NCI-H2081 (cell line): ENCODE results near the gene GSAP.
"Not testable (repeated sequence)": the region's sequence is repeated elsewhere in the genome, so short reads cannot be mapped to it uniquely, and the experiment has no call there.

Source experiments
- DNase-seq, 2 experiments: peaks; one replicate each; lab custom pipeline; 2025; lab: John Stamatoyannopoulos, UW

Gene GSAP

DNA sequence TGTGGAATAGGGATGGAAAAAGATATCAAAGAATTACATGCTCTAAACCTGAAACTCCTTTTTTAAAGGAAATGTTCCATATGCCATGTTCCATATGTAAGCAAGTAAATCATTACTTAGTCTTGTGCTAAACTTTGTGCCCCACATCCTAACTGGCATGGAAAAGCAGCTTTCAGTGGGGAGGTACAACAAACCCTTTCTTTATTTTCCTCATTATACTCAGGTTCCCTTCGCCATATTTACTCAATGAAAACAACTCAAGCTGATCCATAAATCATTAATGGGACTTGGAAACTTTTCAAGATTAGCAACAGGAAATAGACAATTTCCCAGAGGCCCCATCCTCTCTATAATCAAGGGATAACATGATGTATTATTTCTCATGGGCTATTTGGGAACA is 56.0 kb downstream of the GSAP start:
- DNase-seq: peak in 1 of 2 experiments; percentile 23

DNA sequence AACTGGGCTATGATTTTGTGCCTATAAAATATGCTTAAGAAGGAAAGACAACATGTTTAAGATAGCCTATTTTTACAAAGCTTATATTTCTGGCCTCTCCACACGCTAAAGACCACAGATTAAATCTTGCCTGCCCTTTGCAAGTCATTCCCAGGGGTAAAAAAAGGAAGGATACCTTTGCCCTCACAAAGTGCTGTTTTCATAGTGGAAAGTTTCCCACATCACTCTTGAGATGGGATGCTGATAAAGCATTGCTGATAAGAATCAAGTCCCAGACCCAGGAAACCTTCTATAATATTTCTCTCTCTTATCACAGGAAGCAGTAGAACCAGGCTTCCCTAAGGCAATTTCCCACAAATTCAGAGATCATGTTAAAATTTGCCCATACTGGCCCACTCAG is 56.5 kb downstream of the GSAP start:
- DNase-seq: no peak

DNA sequence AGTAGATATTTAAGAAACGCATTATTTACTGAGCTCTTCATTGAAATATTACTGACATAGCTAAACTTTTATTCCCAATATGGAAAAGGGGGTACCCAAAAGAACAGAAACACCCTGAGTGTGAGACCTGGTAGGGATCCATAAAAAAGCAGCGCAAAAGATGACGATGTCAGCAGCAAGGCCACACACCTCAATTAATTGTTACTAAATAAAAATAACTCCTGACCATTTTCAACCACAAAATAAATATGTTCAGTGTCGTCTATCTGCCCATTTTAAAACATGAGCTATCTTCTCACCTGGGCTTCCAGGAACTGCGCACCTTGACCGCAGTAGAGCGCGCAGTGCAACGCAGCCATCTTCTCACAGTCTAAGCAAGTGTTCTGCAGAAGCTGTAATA is 61.2 kb downstream of the GSAP start:
- no peak for DNase-seq

DNA sequence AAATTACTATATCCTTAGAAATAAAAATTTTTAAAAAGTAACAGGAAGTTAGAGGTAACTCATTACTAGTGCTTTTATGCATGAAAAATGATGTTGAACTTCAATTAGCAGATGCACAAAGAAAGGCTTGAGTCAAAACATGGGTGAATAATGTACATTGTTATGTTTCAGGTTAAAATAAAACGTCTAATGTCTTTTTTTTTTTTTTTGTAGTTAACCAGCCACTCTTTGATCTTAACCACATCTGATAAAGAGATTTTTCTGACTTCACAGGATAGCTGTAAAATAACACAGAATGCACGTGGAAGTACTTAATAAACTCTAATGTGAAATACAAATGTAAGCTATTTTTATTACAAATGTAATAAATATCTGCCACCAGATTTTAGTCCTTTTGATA is 61.7 kb downstream of the GSAP start:
- no peak for DNase-seq

DNA sequence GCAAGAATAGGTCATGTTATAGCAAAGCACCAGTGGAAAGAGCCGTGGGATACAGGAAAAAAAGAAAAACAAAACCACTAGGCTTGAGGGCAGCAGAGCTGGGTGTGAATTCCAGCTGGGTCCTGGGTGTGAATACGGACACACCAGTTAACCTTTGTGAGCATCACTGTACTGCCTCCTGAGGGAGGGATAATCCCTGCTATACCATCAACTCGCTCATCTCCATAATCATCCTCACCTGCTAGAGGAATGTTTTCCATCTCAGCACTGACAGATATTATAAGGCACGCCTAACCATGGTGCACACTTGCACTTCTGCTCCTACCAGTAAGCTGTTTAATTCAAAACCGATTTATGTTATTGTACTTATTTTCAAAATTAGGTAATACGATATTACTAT is 62.2 kb downstream of the GSAP start:
- DNase-seq: no peak

DNA sequence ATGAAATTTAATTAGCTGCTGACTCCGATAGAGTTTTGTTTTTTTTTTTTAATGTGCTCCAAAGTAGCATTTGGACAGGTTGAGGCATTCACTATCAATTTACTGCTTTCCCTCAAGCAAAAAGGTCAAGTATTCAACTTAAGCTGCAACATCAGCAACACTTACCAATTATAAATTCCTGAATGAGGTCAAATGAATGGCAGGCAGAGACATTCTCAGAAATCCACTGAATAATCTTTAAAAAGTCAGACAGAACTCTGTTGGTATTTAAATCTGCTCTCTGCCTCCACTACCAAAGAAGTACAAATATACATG is 62.8 kb downstream of the GSAP start:
- DNase-seq: no peak

DNA sequence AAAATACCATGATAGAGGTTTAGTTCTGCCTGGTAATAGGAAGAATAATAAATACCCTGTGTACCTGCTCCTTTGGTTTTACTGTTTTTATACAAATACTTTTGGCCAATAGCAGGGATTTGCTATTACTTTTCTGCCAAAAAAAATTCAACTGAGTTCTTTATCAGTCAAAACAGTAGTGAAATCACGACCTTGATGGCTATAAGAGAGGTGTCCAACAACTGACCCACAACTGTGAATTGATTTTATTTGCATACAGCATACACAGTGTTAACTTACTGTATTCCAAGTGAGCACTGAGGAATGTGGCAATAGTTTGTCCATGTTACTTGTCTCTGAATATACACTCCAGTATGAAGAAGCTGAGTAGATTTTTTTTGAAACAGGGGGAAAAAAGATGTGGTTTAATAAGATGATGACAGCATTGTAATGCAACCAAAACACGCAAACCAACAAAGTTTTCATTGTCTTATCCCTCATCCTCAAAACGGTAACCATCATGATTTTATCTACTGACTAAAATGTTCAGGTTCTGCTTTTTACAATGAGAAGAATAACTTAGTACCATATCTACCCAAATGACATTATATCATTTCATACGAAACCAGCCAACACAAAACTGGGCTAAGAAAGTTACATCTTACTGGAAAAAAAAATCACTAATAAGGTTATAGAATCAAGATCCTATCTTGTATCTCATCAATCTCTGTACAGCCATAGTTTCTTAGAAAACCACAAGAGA is 63.3 kb downstream of the GSAP start:
- DNase-seq: no peak

DNA sequence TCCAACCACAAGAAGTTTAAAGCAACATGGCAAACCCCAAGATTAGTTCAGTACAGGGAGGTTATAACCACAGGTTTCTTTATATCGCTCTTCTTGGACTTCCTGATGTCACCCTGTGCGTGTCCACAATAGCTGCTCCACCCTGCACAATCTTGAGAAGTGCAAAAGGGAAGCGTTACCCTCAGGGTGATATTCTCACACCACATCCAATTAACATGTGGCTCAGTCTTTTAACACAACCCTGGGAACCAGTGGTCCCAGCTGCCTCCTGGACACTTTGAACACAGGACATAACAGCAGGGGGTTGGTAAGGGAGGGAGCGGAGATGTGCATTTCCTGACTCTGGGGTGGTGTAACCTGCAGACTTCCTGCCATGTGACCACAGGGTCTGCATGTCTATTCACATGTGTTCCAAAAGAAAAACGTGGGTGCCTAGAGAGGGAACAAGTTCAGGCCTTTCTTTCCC is 64.6 kb downstream of the GSAP start:
- DNase-seq: no peak

DNA sequence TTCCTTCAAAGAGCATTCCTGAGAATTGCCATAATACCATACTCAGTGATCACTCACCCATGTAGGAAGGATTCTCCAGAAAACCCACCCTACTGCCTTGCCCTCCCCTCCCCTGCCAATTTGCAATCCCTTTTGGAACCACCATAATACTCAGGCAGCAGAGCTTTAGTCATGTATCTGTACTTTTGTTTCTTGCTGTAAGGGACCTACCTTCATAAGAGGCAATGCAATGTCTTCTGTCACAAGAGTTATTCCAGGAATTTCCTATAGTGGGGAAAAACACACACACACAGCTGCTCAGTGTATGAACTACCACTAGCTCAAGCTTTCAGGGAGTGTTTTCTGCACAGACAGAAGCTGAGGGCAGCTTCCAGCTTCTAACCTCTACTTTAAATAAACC is 67.0 kb downstream of the GSAP start:
- no peak for DNase-seq

DNA sequence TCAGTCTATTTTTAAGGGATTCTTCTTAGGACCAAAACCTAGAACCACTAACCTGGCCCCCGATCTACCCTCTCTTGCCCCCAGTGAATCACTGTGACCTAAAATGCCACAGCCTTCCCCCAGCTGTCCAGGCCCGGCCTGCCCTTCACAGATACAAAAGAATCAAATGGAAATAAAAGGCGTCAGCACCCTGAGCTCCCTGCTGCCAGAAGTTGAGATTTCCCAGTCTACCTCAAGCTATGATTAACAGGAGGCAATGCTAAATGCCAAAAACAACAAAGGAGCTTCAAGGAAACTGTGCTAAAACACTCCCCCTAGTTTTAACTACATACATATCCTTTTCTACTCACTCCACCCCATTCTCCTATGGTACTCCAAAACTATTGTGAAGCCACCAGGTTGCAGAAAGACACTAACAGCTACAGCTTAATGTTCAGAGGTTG is 67.8 kb downstream of the GSAP start:
- DNase-seq: no peak

DNA sequence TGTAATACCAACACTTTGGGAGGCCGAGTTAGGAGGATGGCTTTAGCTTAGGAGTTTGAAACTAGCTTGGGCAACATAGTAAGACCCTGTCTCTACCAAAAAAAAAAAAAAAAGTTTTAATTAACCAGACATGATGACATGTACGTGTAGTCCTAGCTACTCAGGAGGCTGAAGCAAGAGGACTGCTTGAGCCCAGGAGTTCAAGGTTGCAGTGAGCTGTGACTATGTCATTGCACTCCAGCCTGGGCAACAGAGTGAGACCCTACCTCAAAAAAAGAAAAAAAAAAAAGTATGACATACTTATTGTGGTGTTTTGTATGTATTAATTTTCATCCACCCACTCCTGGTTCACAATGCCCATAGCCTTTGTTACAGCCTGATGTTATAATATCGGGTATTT is 69.7 kb downstream of the GSAP start:
- DNase-seq: no peak

DNA sequence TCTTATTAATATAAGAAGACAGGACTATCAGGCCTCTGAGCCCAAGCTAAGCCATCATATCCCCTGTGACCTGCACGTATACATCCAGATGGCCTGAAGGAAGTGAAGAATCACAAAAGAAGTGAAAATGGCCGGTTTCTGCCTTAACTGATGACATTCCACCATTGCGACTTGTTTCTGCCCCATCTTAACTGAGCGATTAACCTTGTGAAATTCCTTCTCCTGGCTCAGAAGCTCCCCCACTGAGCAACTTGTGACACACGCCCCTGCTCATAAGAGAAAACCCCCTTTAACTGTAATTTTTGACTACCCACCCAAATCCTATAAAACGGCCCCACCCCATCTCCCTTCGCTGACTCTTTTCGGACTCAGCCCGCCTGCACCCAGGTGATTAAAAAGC is 70.7 kb downstream of the GSAP start:
- DNase-seq: not testable (repeated sequence)

DNA sequence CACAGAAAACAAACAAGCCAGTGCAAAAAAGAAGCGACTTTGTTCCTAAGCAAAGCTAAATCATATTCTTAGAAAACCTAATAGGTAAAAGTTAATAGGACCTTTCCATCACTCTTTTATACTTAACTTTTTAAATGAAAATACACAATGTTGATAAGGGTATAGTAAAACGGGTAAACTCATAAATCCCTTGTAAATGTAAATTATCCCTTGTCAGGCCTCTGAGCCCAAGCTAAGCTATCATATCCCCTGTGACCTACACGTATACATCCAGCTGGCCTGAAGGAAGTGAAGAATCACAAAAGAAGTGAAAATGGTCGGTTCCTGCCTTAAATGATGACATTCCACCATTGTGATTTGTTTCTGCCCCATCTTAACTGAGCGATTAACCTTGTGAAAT is 76.4 kb downstream of the GSAP start:
- DNase-seq: no peak

DNA sequence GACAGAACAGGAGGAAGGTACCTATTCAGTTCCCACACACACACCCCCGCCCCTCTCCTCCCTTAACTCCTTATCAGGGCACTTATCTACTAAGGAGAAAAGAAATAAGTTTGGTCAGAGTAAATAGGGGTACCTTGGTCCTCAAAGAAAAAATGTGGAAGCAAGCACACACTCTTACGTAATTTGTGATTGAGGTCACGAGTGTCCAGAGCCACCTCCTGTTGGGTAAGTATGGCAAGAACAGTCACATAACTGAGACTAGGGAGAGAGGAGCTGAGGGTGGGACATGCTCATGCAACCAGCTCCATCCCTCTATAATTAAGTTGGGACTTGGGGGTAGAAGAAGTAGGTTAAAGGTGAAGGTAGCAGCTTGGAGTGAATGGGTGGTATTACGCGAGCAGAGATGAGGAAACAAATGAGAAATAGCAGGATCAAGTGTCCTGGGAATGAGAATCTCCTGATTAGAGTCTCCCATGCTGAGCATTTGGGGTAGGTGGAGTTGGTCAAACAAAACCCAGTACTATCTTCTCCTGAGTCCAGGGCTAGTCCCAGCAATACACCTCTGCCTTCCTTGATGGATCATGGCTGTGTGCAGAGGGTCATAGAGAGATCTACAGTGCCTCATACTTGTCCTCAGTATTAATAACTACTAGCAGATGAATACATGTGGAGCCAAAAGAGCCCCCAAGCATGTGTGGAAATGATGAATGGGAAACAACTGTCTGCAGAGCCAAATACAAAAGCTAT is 77.1 kb downstream of the GSAP start:
- DNase-seq: no peak

DNA sequence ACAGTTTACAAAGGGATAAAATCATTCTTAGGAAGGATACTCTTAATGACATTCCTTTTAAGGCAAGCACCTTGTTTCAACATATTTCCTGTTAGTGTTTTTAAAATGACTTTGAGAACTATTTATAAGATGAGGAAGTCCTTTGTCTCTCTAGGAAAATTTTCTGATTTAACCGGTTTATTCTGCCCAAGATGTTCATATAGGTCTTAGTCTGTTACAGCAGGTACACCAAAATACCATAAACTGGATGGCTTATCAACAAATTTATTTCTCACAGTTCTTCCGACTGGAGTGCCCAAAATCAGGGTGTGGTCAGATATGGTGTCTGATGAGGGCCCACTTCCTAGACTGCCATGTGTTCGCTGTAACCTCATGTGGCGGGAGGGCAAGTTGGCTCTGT is 77.9 kb downstream of the GSAP start:
- DNase-seq: no peak

DNA sequence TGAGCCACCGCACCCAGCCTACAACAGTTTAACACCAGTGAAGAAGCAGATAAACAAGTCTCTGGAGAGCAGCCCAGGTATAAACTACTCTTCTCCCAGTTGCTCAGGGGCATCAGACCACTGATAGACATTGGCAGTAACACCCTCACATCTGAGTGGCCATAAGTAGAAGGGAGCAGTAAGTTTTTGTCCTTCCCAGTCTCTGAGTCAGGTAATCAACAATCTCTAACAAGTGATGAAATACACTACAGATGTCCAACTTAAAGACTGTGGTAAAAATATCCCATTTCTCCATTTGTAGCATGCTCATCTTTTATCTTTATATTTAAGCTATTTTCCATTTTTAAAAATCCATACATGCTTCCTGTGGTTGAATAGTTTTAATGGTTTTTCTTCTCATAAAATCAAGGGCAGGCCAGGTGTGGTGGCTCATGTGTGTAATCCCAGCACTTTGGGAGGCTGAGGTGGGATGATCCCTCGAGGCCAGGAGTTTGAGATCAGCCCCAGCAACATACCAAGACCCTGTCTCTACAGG is 78.6 kb downstream of the GSAP start:
- no peak for DNase-seq

DNA sequence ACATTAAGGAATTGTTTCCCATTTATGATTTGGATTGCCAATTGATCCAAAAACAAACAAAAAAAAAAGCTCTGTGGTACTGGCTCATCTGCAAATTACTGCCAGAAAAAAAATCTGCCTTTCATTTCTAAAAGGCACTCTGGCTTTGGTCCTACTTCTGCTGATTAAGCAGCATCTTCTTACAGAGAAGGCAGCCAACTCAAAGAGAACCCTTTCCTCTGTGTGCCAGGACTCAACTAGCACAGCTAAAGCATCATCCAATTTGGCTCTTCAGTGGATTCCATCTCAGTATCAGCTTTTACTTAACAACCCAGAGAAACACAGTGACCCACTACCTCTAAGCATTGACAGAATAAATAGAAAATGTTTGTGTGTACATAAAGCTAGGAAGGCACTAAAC is 80.6 kb downstream of the GSAP start:
- no peak for DNase-seq

DNA sequence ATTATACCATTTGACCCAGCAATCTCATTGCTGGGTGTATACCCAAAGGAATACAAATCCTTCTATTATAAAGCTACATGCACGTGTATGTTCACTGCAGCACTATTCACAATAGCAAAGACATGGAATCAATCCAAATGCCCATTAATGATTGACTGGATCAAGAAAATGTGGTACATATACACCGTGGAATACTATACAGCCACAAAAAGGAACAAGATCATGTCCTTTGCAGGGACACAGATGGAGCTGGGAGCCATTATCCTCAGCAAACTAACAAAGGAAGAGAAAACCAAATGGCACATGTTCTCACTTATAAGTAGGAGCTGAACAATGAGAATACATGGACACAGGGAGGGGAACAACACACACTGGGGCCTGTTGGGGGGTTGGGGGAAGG is 82.1 kb downstream of the GSAP start:
- DNase-seq: not testable (repeated sequence)

DNA sequence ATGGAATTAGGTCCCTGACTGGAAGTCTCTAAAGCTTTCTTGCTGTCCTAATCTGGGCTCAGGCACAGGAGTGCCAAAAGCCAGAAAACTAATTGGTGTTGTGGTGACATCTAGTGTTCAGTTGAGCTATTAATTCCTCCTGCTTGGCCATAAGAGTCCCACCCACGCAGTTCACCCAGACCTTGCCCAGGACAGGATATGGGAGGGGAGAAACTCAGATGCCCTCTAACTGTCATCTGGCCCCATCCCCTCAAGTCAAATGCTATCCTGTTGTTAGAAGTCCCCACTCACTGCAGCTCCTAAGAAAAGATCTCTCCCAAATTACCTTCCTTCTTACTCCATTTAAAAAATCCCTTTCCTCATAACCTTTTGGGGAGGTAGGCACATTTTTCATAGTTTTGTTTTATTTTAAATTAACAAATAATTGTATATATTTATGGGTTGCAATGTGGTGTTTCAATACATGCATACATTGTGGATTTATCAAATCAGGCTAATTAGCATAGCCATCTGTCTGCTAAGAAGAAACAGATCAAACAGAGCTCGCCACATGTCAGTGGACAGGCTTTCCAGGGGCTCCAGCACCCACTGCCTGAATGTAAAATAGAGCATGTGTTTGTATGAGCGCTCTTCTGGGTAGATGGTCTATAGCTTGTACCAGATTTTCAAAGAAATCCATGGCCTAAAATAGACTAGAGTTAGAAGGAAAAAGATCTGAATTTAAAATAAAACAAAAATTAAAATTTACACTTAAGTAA is 84.0 kb downstream of the GSAP start:
- DNase-seq: peak; percentile 59 to 90

DNA sequence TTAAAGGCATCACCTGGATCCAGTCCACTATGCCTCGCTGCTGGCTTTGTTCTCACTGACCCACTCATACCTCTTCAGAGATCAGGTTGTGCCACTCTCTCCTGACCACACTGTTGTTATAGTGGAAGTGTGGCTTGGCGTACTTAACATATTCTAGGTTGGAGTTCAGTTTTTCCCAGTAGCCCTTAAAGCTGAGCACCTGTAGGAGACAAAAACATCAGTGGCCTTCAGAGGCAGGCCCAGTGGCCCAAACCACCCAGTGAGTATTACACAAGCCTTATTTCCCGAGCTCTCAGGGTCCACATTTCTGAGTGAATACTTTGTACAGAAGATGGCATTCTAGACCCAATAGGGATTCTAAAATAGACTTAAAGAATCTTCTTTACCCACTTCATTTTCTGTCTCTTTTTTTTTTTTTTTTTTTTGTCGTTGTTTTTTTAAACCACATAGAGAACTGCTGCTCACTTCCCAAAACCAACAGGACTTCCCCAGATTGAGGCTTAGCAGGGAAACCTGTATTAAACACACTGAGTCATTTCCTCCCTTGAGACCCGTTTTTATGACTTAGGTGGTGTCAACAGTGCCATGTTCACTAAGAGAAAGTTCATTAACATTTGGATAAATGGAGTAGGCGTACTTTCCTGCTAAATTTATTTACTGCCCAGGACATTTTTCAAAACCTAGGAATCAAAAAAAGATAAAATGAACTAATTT is 85.8 kb downstream of the GSAP start:
- peak; percentile 9 to 41 for DNase-seq

DNA sequence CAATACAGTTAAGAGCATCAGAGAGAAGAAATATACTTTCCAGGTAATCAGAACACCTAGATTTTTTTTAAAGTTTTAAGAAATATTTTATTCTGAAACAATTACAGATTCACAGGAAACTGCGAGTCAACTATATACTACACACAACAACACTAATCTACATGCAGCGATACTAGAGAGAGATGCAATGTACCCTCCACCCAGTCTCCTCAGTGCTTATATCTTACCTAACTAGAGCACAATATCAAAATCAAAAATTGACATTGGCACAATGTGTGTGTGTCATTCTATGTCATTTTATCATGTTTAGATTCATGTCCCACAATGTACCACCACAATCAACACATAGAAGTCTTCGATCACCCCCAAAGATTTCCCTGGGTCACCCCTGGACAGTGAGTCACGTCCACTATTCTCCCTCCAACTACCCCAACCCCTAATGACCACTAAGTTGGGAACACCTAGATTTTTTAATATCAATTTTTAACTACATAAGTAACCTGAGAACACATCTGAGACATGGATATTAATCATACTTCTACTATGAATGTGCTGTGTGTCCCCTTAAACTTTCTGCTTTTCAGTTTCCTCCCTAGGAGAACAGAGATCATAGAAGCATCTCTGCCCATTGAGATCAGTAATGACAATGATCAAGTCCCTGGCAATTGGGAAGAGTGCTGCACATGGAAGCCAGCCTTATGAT is 86.5 kb downstream of the GSAP start:
- no peak for DNase-seq
